ENCODE data around the gene TTC21B.

The TTC21B gene

GRCh38 chr2:165843351-165843750 lies 110.2 kb downstream of the TTC21B start:
- Histone ChIP-seq H2AFZ (ENCODE audit: low read length) (no peak overlapping the region), H3K4me3 (ENCODE audit: low read length in 2 of 2) (no peak overlapping the region), H3K9ac (ENCODE audit: low read depth, low read length, poor library complexity) (no peak overlapping the region), H3K4me2 (ENCODE audit: insufficient read depth, low read length, poor library complexity, severe bottlenecking) (no peak overlapping the region), H3K36me3 (replicated peaks in 1 of 2; ENCODE audit: control insufficient read depth in 2 of 2, insufficient read depth in 2 of 2, low read length in 2 of 2) (no peaks in the 10 kb centered on the region), H4K8ac (ENCODE audit: low read depth, low read length) (no peak overlapping the region), H3K9me3 (replicated peaks in 1 of 2; ENCODE audit: control insufficient read depth in 2 of 2, insufficient read depth in 1 of 2, low read depth in 1 of 2, low read length in 2 of 2) (no peaks in the 10 kb centered on the region), H3K79me1 (ENCODE audit: low read depth, low read length) (no peaks in the 10 kb centered on the region), H2BK120ac (ENCODE audit: low read depth, low read length) (no peak overlapping the region), H3K14ac (ENCODE audit: low read length) (no peak overlapping the region), H3K23ac (ENCODE audit: low read depth, low read length, poor library complexity) (no peak overlapping the region), H2BK12ac (ENCODE audit: low read length) (no peak overlapping the region), H3K4ac (ENCODE audit: low read length) (no peak overlapping the region), H3K27me3 (ENCODE audit: control insufficient read depth in 3 of 3, insufficient read depth in 3 of 3, low read depth in 1 of 3, low read length in 3 of 3) (no peaks in the 10 kb centered on the region), H4K91ac (ENCODE audit: low read depth, low read length, poor library complexity) (no peak overlapping the region), H2BK15ac (ENCODE audit: low read length) (no peak overlapping the region), H3K27ac (replicated peaks; ENCODE audit: low read length) (no peak overlapping the region), H3K18ac (ENCODE audit: low read length) (no peak overlapping the region), H2BK5ac (ENCODE audit: low read length) (no peak overlapping the region), H2AK5ac (ENCODE audit: low read depth, low read length) (no peak overlapping the region), H3K4me1 (ENCODE audit: control insufficient read depth in 2 of 2, insufficient read depth in 1 of 2, low read depth in 1 of 2, low read length in 2 of 2) (peaks cover 1 to 5% of the 10 kb centered on the region in 2 donors)
- no peak for DNase-seq (ENCODE audit: low spot score)
- no CpG with 5 or more reads among the region's 1 CpG for WGBS, 2 donors (ENCODE audit: extremely low coverage in 2 of 2, insufficient read length in 2 of 2, insufficient replicate concordance in 1 of 2)

GRCh38 chr2:165840333-165840958 lies 113.1 kb downstream of the TTC21B start:
- Histone ChIP-seq H3K27ac (replicated peaks; ENCODE audit: low read length) (no peak overlapping the region), H3K27me3 (ENCODE audit: control insufficient read depth in 3 of 3, insufficient read depth in 3 of 3, low read depth in 1 of 3, low read length in 3 of 3) (no peaks in the 10 kb centered on the region), H3K9ac (ENCODE audit: low read depth, low read length, poor library complexity) (no peak overlapping the region), H2AK5ac (ENCODE audit: low read depth, low read length) (no peak overlapping the region), H2AFZ (ENCODE audit: low read length) (no peak overlapping the region), H3K9me3 (replicated peaks in 1 of 2; ENCODE audit: control insufficient read depth in 2 of 2, insufficient read depth in 1 of 2, low read depth in 1 of 2, low read length in 2 of 2) (no peaks in the 10 kb centered on the region), H3K18ac (ENCODE audit: low read length) (no peak overlapping the region), H3K4me2 (ENCODE audit: insufficient read depth, low read length, poor library complexity, severe bottlenecking) (no peak overlapping the region), H3K4ac (ENCODE audit: low read length) (no peak overlapping the region), H3K36me3 (replicated peaks in 1 of 2; ENCODE audit: control insufficient read depth in 2 of 2, insufficient read depth in 2 of 2, low read length in 2 of 2) (no peaks in the 10 kb centered on the region), H3K79me1 (ENCODE audit: low read depth, low read length) (no peaks in the 10 kb centered on the region), H3K14ac (ENCODE audit: low read length) (no peak overlapping the region), H2BK12ac (ENCODE audit: low read length) (no peak overlapping the region), H2BK15ac (ENCODE audit: low read length) (no peak overlapping the region), H3K4me3 (ENCODE audit: low read length in 2 of 2) (no peak overlapping the region), H3K4me1 (ENCODE audit: control insufficient read depth in 2 of 2, insufficient read depth in 1 of 2, low read depth in 1 of 2, low read length in 2 of 2) (peaks cover 4 to 5% of the 10 kb centered on the region in 2 donors), H4K8ac (ENCODE audit: low read depth, low read length) (no peak overlapping the region), H3K23ac (ENCODE audit: low read depth, low read length, poor library complexity) (no peak overlapping the region), H2BK5ac (ENCODE audit: low read length) (no peak overlapping the region), H2BK120ac (ENCODE audit: low read depth, low read length) (no peak overlapping the region), H4K91ac (ENCODE audit: low read depth, low read length, poor library complexity) (no peak overlapping the region)
- DNase-seq (ENCODE audit: low spot score): no peak

DNA sequence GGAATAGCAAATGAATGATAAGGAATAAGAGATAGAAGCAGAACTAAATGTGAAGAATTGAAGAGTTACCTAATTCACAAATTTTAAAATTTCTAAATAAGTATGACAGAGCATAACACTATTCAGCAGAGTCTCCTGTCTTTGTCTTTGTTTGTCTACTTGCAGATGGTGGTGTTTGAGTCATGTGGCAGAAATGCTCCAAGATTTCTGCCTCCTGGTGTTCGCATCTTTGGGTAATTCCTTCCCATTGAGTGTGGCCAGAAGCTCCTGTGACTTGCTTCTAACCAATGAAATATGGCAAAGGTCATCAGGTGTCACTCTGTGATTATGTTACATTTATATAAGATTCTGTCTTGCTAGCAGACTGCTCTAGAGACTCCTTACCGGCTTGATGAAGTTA lies 114.0 kb downstream of the TTC21B start:
- Histone ChIP-seq H3K4ac (ENCODE audit: low read length) (no peak overlapping the region), H4K91ac (ENCODE audit: low read depth, low read length, poor library complexity) (no peak overlapping the region), H3K27me3 (ENCODE audit: control insufficient read depth in 3 of 3, insufficient read depth in 3 of 3, low read depth in 1 of 3, low read length in 3 of 3) (no peaks in the 10 kb centered on the region), H3K4me2 (ENCODE audit: insufficient read depth, low read length, poor library complexity, severe bottlenecking) (no peak overlapping the region), H3K9ac (ENCODE audit: low read depth, low read length, poor library complexity) (no peak overlapping the region), H4K8ac (ENCODE audit: low read depth, low read length) (no peak overlapping the region), H2BK12ac (ENCODE audit: low read length) (no peak overlapping the region), H3K4me1 (ENCODE audit: control insufficient read depth in 2 of 2, insufficient read depth in 1 of 2, low read depth in 1 of 2, low read length in 2 of 2) (peaks cover 3 to 4% of the 10 kb centered on the region in 2 donors), H3K79me1 (ENCODE audit: low read depth, low read length) (no peaks in the 10 kb centered on the region), H2BK15ac (ENCODE audit: low read length) (no peak overlapping the region), H2BK120ac (ENCODE audit: low read depth, low read length) (no peak overlapping the region), H3K23ac (ENCODE audit: low read depth, low read length, poor library complexity) (no peak overlapping the region), H3K36me3 (replicated peaks in 1 of 2; ENCODE audit: control insufficient read depth in 2 of 2, insufficient read depth in 2 of 2, low read length in 2 of 2) (no peaks in the 10 kb centered on the region), H3K18ac (ENCODE audit: low read length) (no peak overlapping the region), H3K9me3 (replicated peaks in 1 of 2; ENCODE audit: control insufficient read depth in 2 of 2, insufficient read depth in 1 of 2, low read depth in 1 of 2, low read length in 2 of 2) (no peaks in the 10 kb centered on the region), H2AFZ (ENCODE audit: low read length) (no peak overlapping the region), H3K4me3 (ENCODE audit: low read length in 2 of 2) (no peak overlapping the region), H2AK5ac (ENCODE audit: low read depth, low read length) (no peak overlapping the region), H3K27ac (replicated peaks; ENCODE audit: low read length) (no peak overlapping the region), H3K14ac (ENCODE audit: low read length) (no peak overlapping the region), H2BK5ac (ENCODE audit: low read length) (no peak overlapping the region)
- DNase-seq (ENCODE audit: low spot score): no peak
- no CpG with 5 or more reads among the region's 2 CpGs for WGBS, 2 donors (ENCODE audit: extremely low coverage in 2 of 2, insufficient read length in 2 of 2, insufficient replicate concordance in 1 of 2)

GRCh38 chr2:165837122-165837521 lies 116.5 kb downstream of the TTC21B start:
- Histone ChIP-seq H3K4me1 (ENCODE audit: control insufficient read depth in 2 of 2, insufficient read depth in 1 of 2, low read depth in 1 of 2, low read length in 2 of 2) (peaks cover 2 to 4% of the 10 kb centered on the region in 2 donors), H3K4ac (ENCODE audit: low read length) (no peak overlapping the region), H3K27me3 (ENCODE audit: control insufficient read depth in 3 of 3, insufficient read depth in 3 of 3, low read depth in 1 of 3, low read length in 3 of 3) (no peaks in the 10 kb centered on the region), H2BK15ac (ENCODE audit: low read length) (no peak overlapping the region), H3K18ac (ENCODE audit: low read length) (no peak overlapping the region), H3K9me3 (replicated peaks in 1 of 2; ENCODE audit: control insufficient read depth in 2 of 2, insufficient read depth in 1 of 2, low read depth in 1 of 2, low read length in 2 of 2) (no peaks in the 10 kb centered on the region), H3K4me2 (ENCODE audit: insufficient read depth, low read length, poor library complexity, severe bottlenecking) (no peak overlapping the region), H3K79me1 (ENCODE audit: low read depth, low read length) (no peaks in the 10 kb centered on the region), H2BK12ac (ENCODE audit: low read length) (no peak overlapping the region), H2AFZ (ENCODE audit: low read length) (no peak overlapping the region), H3K36me3 (replicated peaks in 1 of 2; ENCODE audit: control insufficient read depth in 2 of 2, insufficient read depth in 2 of 2, low read length in 2 of 2) (no peaks in the 10 kb centered on the region), H3K14ac (ENCODE audit: low read length) (no peak overlapping the region), H3K23ac (ENCODE audit: low read depth, low read length, poor library complexity) (no peak overlapping the region), H4K8ac (ENCODE audit: low read depth, low read length) (no peak overlapping the region), H4K91ac (ENCODE audit: low read depth, low read length, poor library complexity) (no peak overlapping the region), H2AK5ac (ENCODE audit: low read depth, low read length) (no peak overlapping the region), H3K4me3 (ENCODE audit: low read length in 2 of 2) (no peak overlapping the region), H2BK5ac (ENCODE audit: low read length) (no peak overlapping the region), H2BK120ac (ENCODE audit: low read depth, low read length) (no peak overlapping the region), H3K9ac (ENCODE audit: low read depth, low read length, poor library complexity) (no peak overlapping the region), H3K27ac (replicated peaks; ENCODE audit: low read length) (no peak overlapping the region)
- no peak for DNase-seq (ENCODE audit: low spot score)
- no CpG with 5 or more reads among the region's 3 CpGs for WGBS, 2 donors (ENCODE audit: extremely low coverage in 2 of 2, insufficient read length in 2 of 2, insufficient replicate concordance in 1 of 2)

All from neuronal stem cell (in vitro differentiated cells).